ENCODE measurements around the gene CPT2. TPM values are rescaled to one million over a fixed set of nuclear protein-coding genes. Genes with fewer than 3 reads are reported as not detected.

Gene CPT2
- total and polyA plus RNA-seq, 2 of the 4 experiments (the other 2 are of a cell fraction), result 15.8 to 16.0 TPM

DNA sequence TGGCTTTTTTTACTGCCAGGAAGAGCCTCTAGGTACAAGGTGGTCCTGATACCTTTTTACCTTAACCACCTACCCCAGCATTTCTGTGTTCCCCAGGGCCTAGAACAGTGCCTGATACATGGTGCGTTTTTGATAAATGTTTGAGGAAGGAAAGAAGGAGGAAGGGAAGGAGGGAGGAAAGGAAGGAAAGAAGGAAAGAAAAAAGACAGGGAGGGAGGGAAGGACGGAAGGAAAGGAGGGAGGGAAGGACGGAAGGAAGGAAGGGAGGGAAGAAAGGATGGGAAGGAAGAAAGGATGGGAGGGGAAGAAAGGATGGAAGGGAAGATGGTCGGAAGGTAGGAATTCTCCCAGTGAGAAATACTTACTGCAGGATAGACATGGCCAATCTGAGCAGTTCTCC lies 53.7 kb downstream of the CPT2 start (continued):
- no peak for TF ChIP-seq RFX5 (IDR thresholded peaks at IDR 0.05; ENCODE audit: low read depth, low read length)

DNA sequence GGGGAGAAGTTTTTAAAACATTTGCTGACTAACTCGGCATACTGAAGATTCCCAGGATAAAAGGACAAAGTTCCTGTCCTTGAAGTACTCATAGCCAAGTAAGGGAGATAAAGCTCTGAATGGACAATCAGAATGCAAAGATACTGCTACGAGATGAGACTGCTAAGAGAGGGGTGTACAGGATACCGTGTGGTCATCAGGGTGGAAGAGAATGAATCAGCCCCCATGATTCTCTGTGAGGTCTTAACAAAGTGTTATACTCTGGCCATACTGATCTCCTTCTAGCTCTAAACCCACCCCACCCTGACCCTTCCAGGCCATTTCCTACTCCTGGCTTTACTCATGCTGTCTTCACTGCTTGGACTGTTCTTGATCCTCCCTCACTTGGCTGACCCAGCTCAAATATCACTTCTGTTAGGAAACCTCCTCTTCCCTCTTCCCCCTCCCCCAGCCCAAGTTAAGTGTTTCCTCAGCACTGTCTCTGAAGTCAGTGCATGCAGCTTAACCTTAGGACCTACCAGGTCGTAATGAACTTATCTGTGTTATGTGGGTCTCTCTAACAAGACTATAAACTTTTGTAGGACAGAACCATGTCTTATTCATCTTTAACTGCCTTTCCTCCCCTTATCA lies 57.5 kb downstream of the CPT2 start:
- peak overlapping the region; percentile 55; the same call in 1 of the 2 replicates for H4K91ac ChIP-seq (ENCODE audit: insufficient read depth, low read depth, low read length)
- DNase-seq (peak; percentile 74), ATAC-seq (ENCODE audit: low read depth) (peak; percentile 81)
- BruUV-seq (replicated peaks), result no TSS peak
- peaks cover 6% of the 10 kb centered on the region; the same call in 1 of the 2 replicates for H3K4me1 ChIP-seq (ENCODE audit: control insufficient read depth, insufficient read depth, low read length)
- H3K23ac ChIP-seq (ENCODE audit: low read depth, low read length), result peak overlapping the region; percentile 86; the same call in 1 of the 2 replicates
- H3K4me2 ChIP-seq (ENCODE audit: low read depth, low read length), result peak overlapping the region; percentile 62
- POLR2A ChIA-PET (ENCODE audit: unreplicated experiment), result no interaction called here
- peak overlapping the region; percentile 73; the same call in 2 of the 3 replicates for H2BK15ac ChIP-seq (ENCODE audit: low read depth, low read length)
- H3K56ac ChIP-seq (ENCODE audit: extremely low read depth, insufficient read depth, low read length), result peak overlapping the region; percentile 7; the same call in 1 of the 2 replicates
- peak overlapping the region; percentile 85 for H3K4ac ChIP-seq (ENCODE audit: low read depth, low read length)
- 0 out of 2 replicates have a peak, but pooled peaks cover 1% of the 10 kb centered on the region for H3K36me3 ChIP-seq (ENCODE audit: control insufficient read depth, insufficient read depth, low read length)
- intact Hi-C loops (cut with micrococcal nuclease) (no loop called here), in situ Hi-C loops (cut with MboI; ENCODE audit: low sequenced_read_pairs) (no loop called here), dilution Hi-C loops (cut with HindIII; ENCODE audit: low sequenced_read_pairs, unreplicated experiment) (no loop called here)
- peak overlapping the region; percentile 2 for H2AK5ac ChIP-seq (ENCODE audit: low read depth, low read length)
- peak overlapping the region; percentile 56 for H3K27ac ChIP-seq (ENCODE audit: insufficient read depth, low read length)
- H3K18ac ChIP-seq (ENCODE audit: low read depth, low read length), result peak overlapping the region; percentile 74
- H3K79me1 ChIP-seq (ENCODE audit: low read depth in 1 of 2, low read length in 2 of 2), result no peaks in the 10 kb centered on the region
- no peak overlapping the region for H3K4me3 ChIP-seq (ENCODE audit: insufficient read depth, low read depth, low read length)
- H2BK120ac ChIP-seq (ENCODE audit: low read depth, low read length), result peak overlapping the region; percentile 81
- H2BK20ac ChIP-seq (ENCODE audit: low read depth, low read length), result peak overlapping the region; percentile 74
- WGBS, 2 experiments (ENCODE audit: extremely low coverage in 2 of 2, insufficient read length in 1 of 2), result no CpG with 5 or more reads among the region's 4 CpGs
- H3K14ac ChIP-seq (replicated peaks; ENCODE audit: low read depth, low read length), result peak overlapping the region; percentile 77
- TF ChIP-seq RAD21 (IDR thresholded peaks at IDR 0.05; ENCODE audit: low read length) (no peak), MAFK (IDR thresholded peaks at IDR 0.05; ENCODE audit: low read depth, low read length) (0 out of 2 replicates have a peak, but pooled peaks have one; percentile 7)
- peak overlapping the region; percentile 50; the same call in 1 of the 2 replicates for H4K5ac ChIP-seq (ENCODE audit: low read depth, low read length)
- no peaks in the 10 kb centered on the region for H3K9me3 ChIP-seq (ENCODE audit: control insufficient read depth, insufficient read depth, low read length)
- H3K9me1 ChIP-seq (ENCODE audit: insufficient read depth, low read length), result peaks cover 25% of the 10 kb centered on the region
- H3K9ac ChIP-seq (ENCODE audit: low read depth, low read length), result no peak overlapping the region
- CTCF ChIA-PET, result no interaction called here
- H4K20me1 ChIP-seq (ENCODE audit: insufficient read depth, low read length), result no peaks in the 10 kb centered on the region
- H2BK5ac ChIP-seq (ENCODE audit: low read depth, low read length, poor library complexity, severe bottlenecking), result peak overlapping the region; percentile 91
- peak overlapping the region; percentile 79 for H2AFZ ChIP-seq (replicated peaks; ENCODE audit: low read length, poor library complexity)
- H2AK9ac ChIP-seq (replicated peaks; ENCODE audit: low read depth, low read length, poor library complexity), result no peak overlapping the region
- H4K8ac ChIP-seq (ENCODE audit: low read depth in 2 of 2, low read length in 2 of 2), result peak overlapping the region; percentile 12 to 88
- H3K27me3 ChIP-seq (ENCODE audit: control insufficient read depth, insufficient read depth, low read length), result no peaks in the 10 kb centered on the region
